HG02759 (cell line): ENCODE results near the gene CDKL2.
"Not testable (repeated sequence)": the region's sequence is repeated elsewhere in the genome, so short reads cannot be mapped to it uniquely, and the experiment has no call there.

Experiments used
- ATAC-seq: cut with Tn5 transposase; IDR thresholded peaks from one replicate; pipeline ENCODE4 v1.9.1; 2021; ENCODE audit warnings: mild to moderate bottlenecking, moderate library complexity; ENCODE audit not compliant: unreplicated experiment

CDKL2 gene

GRCh38 chr4:75630174-75630936, at the start of gene CDKL2:
TSS of gene CDKL2 (minus strand) at chr4:75630528. CDS start at chr4:75625988, 4,540 bp downstream.
- peak; percentile 100 for ATAC-seq

DNA sequence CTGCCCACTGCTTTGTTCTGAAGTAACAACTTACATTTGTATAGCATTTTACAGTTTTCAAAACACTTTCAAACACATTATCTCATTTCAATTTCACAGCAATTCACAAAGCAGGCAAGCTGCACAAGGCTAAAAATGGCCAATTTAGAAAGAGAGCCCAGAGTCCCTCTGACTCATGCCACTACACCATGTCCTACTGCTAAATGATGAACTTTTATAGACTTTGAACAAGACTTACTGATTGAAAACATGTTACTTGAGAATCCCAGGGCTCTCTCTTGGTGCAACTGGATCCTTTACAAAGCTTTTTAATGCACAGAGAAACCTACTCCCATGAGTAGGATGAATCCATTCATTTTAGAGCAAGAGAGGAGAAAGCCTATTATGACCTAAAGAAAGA, 48.6 kb upstream of the CDKL2 start:
- no peak for ATAC-seq

GRCh38 chr4:75678473-75678872, 48.1 kb upstream of the CDKL2 start:
- ATAC-seq = no peak

DNA sequence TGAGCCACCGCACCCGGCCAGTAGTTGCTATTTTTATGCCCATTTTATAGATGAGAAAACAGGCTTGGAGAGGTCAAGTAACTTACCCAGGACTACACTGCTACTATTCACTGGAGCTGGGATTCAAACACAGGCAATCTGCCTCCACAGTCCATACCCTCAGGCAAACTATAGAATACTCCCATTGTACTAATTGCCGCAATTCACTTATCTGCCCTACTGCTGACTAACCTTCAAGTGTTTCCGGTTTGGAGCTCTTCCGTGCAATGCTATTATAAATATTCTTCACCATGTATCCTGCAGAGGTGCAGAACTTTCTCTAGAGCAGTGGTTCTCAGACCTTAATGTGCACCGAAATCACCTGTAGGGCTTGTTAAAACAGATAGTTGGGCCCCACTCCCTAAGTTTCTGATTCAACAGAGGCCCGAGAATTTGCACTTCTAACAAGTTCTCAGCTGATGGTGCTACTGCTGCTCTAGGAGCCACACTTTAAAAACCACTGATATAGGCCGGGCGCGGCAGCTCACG, 44.7 kb upstream of the CDKL2 start:
- no peak for ATAC-seq

DNA sequence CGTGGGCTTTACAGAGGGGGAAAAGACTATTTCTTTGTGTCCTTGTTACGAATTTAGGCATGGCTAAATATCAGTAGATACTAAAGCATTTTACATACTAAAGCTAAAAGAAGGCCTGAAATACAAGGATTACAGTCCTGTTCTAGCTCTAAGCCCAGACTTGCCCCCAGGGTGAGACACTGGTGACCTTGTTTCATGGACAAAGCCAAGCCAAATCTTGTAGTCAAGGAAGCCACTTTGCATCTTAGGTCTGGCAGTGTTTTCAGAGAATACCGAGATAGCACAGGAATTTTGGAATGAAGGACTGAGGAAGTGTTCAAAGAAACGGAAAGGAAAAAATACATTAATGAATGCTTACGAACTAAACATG, 43.6 kb upstream of the CDKL2 start:
- no peak for ATAC-seq

- ATAC-seq = peak; percentile 93
Measured at GRCh38 chr4:75673027-75673958, 43.0 kb upstream of the CDKL2 start, which contains the start of gene G3BP2. TSS of gene G3BP2 (minus strand) at chr4:75673411. CDS start at chr4:75662025, 11,386 bp downstream.

DNA sequence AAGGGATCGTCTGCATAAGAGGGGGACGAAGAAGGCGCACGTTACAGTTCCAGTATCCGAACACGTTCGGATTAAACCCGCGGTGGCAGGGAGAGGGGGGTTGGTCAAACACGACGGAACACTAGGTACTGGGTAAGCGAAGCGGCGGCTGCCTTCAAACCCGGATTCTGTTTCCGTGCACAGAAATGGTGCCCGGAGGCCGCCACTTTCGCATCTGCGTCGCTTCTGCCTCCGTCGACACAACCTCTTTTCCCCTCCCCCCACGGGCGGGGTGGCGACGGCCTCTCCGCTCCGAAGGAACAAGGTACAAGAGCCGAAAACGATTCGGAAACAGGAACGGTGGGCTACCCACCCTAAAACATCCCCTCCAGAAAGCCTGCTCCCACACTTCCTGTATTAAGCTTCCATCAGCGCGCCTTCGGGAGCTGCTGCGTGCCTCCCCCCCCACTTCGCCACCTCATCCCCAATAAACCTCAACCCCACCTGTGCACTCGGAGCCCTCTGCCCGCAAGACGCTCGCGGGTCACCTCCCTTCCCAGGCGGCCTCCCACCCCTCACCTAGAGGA, 42.2 kb upstream of the CDKL2 start:
- ATAC-seq = peak; percentile 25

DNA sequence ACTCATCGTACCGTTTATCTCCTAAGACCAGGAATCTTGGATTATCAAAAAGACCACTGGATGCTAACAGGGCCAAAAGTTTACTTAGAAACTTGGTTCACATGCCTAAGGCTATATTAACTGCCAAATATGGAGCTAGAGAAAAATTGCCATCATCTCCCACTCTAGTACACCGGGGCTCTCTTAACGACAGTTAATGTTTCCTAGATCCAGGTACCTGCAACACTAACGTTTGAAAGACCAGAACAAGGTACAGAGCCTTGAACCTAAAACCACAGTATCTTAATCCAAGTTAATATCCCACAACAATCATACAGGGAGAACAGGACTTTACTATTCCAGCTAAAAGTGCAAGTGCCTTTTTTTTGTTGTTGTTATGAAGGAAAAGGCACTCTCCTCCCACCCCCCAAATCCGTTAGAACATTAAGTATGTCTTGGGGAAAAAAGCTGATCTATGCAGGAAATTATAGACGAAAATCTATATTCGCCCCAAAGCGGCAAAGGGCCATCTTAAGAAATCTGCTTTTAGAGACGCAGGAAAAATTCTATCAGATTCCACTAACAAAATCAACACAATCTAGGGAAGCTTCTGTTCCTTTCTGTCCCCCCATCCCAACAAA, 41.6 kb upstream of the CDKL2 start:
- ATAC-seq = no peak

DNA sequence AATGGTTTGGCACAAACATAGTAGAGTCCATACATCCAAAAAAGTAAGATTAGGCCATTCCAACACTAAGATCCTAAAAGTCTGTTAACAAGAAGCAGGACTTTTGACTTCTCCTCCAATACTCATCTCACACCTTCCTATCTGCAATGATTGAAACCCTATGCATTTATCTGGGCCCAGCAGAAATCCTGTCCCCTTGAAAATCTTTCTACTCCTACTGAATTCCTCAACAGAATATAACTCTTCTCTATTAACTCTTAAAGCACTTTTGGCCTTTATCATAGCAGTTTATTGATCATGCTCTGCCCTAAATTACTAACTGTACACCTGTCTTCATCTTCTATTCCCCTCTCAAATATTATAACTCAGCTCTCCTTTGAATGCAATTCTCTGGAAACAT, 38.3 kb upstream of the CDKL2 start:
- no peak for ATAC-seq

GRCh38 chr4:75667636-75668035, 37.3 kb upstream of the CDKL2 start:
- ATAC-seq = not testable (repeated sequence)

GRCh38 chr4:75666299-75666698, 36.0 kb upstream of the CDKL2 start:
- ATAC-seq = no peak

- not testable (repeated sequence) for ATAC-seq
Measured at GRCh38 chr4:75664604-75665003, 34.3 kb upstream of the CDKL2 start.

DNA sequence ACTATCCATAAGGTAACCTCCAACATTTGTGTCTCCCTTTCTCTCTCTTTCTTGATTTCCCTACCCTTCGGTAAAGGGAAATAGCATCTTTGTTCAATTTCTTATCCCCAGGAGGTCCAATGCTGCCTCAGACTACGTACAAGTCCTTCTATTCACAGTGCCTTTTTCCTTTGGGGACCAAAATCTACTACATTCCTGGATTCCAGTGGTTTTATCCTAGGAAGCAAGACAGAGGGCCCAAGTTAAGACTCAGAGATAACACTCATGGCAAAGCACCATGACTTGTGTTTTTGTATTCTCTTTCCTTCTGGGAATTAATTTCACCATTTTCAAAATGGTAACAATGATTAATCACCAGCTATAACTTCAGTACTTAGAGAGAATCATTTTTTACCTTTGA, 32.3 kb upstream of the CDKL2 start:
- no peak for ATAC-seq

- no peak for ATAC-seq
Measured at GRCh38 chr4:75660491-75660890, 30.2 kb upstream of the CDKL2 start.

DNA sequence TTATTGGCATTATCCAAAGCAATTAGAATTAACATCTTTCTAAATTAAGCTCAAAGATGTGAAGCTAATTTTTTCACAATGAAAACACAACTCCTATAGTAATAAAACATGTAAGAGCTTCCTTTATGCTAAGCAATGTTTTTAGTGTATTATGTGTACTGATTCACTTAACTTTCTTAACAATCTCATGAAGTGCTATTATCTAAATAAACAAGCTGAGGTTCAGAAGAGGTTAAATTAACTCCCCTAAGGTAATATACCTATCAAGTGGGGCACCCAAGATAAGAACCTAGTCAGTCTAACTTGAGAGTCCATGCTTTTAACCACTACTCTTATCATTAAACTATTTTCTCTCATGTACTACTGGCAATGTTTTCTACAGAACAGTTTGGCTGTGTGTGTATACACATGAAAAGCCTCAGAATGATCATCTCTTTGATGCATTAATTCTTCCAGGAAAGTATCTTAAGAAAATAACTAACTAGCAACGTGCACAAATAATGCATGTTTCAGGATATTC, 29.2 kb upstream of the CDKL2 start:
- ATAC-seq = no peak

DNA sequence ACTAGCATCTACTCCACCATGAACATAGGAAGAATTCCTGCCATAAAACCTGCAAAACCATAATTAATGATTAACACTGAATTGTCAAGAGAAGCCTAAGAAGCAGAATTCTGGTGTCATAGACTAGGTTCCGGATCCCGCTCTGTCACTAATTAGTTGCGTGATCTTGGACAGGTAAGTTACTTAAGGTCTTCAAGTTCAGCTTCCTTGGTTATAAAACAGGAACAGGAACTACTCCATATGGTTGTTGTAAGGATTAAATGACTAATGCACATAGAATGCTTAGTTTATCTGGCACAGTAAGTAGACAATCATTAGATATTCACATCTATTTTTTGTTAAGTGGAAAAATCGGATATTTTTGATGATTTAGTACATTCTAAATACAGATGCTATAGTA, 28.5 kb upstream of the CDKL2 start:
- no peak for ATAC-seq

DNA sequence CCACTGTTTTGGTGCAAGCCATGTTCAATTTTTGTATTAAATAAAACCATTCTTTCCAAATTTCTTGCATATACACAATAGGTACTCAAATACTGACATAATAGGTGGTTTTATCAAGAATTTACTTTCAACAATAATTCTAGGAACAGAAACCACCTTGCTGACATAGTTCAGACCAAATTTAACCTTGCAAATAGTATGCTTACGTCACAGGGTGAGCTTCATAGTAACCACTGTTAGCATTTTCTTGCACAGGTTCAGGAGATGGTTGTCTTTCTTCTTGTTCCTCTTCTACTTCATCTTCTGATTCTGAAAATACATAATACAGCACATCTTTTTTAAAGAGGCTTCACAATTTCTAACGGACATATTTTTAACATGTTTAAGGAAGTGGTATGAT, 25.2 kb upstream of the CDKL2 start:
- ATAC-seq = no peak

GRCh38 chr4:75654905-75655304, 24.6 kb upstream of the CDKL2 start:
- no peak for ATAC-seq

DNA sequence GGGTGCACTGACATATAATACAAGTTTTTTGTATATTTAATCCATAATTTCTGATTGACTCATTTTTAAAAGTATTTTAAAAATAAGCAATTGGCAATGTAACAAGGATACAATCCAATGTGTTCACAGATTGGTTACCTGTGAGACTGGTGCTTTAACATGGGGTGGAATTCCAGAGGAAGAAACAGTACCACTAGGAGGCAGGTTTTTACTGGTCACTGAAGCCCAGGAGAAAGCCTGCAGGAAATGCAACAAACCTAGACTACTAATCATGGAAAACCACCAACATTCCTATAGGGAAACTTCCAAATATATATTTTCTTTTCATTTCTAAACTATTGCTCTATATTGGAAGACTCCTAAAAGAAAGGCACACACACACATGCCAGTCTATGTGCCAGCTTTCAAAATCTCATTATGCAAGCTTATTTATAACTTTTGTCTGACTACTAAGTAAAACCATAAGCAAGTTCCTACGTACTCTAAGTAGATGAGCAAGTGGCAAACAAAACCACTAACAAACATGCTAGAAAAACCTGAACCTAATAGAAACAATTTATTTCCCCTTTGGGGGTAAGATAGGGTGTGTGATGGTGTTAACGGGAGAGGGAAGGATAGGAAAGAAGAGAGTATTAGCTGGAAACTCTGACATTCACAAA, 23.6 kb upstream of the CDKL2 start:
- ATAC-seq = no peak

DNA sequence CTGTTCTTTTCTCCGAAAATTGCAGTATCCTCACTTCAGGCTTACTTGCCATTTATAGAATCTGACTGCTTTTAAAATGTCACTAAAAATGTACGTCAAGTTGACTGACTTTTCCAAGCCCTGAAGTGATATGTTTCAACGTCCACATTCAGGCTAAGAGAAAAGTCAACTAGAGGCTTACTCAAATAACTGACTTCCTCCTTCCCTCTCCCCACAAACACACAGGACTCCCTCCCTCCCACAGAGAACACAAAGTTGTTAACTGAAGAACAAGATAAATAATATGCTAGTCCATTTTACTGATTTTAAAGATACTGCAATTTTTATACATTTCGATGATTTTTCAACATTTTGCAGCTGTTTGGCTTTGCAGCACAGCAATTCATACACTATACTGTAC, 13.8 kb upstream of the CDKL2 start:
- ATAC-seq = no peak
